ENCODE measurements around the gene SERINC2.
"Not testable (repeated sequence)": the region's sequence is repeated elsewhere in the genome, so short reads cannot be mapped to it uniquely, and the experiment has no call there.

SERINC2 gene

DNA sequence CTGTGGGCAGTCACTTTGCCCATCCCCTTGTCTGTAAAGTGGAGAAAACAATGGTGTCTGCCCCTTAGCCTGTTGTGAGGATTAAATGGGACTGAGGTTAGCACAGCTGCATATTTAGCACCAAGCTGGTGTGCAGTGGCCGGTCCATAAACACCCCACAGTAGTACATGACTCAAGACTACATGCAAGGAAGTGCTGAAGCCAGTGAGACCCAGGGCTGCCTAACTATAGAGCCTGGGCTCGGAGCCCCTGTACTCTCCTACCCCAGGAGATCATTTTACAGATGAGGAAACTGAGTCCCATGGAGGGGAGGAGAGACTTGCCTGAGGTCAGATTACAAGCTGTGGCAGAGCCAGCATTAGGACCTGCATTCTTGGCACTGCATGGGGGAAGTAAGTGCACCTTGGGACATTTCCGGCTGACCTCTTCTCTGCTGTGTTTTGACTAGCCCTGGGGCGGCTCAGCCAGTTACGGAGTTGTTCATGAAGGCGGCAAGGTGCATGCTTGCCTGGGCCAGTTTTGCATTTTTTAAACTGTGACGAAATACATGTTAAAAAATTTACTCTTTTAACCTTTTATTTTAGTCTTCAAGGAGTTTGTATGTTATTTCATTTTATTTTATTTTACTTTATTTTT, 3.2 kb downstream of the SERINC2 start:
- DNase-seq = no peak

DNA sequence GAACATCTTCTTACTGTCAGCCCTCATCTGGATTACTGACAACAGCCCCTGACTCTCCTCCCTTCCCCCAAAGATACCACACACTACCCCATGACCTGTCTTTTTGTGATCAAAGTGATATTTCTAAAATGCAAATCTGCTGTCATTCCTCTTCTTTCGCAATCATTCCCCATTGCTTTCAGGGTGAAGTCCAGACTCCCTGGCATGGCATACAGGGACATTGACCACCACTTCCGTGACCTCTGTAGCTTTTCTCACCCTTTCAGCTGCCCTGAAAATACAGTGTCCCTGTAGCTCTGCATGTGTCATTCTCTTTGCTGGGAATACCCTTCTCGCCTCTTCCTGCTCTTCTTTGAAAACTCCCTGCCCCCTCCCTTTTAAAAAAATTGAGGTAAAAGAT, 4.1 kb downstream of the SERINC2 start:
- no peak for DNase-seq

DNA sequence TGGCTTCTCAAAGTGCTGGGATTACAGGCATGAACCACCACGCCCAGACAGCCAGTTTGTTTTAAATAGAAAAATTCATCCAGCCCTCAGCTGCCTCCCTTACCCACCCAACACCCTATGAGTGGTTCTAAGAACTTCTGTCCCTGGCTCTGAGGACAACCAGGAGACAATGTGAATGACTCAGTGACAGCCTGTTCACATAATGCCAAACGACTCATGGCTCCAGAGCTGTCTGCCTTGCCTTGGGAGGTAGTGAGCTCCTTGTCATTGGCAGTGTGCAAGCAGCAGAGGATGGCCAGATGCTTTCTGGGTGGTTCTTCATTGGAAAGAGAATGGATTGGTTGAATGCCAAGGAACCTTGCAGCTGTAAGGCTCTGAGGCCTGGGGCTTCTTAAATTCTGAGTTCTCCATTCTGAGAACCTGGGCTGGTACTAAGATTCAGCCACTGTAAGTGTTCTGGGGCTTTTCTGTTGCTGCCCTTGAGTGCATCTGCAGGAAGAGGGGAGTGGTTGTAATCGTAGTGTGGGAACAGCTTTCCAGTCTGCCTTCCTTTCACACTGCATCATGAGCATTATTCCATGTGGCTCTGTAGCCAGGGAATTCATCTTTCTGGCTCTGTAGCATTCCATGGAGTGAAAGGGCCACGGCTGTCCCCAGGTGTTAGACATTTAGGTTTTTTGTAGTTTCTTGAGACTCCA, 5.8 kb downstream of the SERINC2 start:
- no peak for DNase-seq

DNA sequence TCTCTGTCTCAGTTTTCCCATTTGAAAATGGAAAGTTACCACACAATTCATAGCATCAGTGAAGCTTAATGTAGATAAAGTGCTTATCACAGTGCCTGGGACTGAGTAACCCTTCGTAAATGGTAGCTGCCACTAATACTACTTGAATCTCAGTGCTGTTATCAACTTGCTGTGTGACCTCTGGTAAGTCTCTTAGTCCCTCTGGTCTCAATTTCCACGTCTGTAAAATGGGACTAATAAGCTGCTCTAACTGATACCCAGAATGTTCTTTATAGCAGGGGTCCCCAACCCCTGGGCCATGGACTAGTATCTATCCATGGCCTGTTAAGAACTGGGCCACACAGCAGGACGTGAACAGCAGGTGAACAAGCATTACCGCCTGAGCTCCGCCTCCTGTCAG, 7.7 kb downstream of the SERINC2 start:
- no peak for DNase-seq

DNA sequence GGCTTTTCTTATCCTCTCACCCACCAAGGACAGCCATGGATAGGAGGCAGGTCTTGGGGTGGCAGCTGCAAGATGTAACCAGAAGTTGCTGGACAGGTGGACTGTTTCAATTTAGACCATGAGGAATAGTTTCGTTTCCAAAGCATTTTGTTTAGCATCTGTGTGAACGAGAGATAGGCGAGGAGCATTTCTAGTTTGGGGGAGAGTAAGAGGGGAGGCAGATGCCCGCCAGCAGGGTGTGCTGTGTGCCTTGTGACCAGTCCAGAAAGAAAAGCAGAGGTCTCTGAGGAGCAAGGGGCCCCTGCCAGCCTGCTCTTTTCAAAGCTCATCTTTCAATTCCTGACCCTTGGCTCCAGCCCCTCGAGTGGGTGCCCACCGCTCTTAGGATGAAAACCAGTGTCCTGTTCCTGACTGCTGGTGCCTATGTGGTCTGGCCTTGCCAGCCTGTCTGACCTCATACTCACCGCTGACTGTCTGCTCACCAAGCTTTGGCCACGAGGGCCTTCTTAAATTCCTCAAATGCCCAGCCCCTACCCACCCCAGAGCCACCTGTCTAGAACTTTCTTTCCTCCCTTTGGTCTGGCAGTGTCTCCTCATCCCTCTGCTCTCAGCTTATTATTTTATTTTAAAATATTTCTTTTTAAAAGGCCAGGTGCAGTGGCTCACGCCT, 8.5 kb downstream of the SERINC2 start:
- peak; percentile 65 for DNase-seq

DNA sequence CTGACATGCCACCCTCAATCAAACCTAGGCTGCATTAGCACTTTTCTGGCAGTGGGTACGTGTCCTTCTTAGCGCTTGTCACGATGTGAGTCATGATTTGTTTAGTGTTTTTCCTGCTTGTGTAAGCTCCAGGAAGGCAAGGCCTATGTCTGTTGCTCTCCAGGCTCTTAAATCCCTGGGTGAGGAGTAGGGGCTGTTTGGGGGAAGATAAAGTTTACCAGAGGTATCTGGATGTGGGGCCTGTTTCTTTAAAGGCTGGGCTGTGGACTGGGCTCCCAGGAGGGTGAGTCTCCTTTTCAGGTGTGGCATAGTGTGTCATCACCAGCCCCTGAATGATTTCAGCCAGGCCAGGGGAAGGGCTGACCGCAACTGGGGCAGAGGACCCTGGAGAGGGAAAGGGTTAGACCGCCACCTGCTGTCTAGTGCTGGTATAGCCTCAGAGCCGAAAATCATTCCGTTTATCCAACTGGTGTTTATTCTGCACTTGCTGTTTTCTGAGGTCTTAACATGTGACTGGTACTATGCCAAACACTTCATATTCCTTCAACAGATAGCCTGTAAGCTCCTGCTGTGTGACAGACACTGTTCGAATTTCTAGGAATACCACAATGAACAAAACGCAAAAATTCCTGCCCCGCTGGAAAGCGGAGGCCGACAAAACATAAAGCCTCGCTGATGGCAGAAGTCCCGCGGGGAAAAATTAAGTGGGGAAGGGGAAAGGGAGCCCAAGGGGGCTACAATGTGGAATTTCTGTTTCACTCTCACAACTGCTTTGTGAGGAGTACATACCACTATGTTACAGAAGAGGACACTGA, 9.7 kb downstream of the SERINC2 start:
- peak; percentile 83 for DNase-seq

DNA sequence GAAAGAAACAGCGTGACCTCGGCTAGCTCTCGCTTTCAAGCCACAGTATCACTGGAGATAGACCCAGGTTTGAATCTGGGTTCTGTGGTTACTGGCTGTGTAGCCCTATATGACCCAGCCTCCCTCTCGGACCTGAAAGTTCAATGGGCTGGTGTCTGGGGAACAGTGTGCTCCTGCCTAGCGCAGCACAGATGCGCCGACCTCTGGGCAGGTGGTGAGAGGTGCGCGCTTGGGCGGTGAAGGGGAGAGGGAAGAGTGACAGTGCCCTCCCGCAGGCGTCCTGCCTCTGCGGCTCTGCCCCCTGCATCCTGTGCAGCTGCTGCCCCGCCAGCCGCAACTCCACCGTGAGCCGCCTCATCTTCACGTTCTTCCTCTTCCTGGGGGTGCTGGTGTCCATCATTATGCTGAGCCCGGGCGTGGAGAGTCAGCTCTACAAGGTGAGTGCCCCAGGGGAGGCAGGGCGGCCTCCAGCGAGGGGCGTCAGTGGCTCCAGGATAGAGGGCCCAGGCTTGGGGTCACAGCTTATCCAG, 10.5 kb downstream of the SERINC2 start:
- DNase-seq = no peak

DNA sequence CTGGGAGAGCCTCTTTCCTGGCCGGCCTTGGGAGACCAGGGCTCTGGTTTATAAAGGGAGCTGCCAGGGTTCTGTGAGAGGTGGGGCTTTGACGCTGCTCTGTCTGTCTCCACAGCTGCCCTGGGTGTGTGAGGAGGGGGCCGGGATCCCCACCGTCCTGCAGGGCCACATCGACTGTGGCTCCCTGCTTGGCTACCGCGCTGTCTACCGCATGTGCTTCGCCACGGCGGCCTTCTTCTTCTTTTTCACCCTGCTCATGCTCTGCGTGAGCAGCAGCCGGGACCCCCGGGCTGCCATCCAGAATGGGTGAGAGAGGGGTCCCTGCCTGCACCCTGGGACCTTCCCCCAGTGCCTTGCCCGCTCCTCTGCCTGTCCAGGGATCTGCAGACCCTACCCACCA, 11.6 kb downstream of the SERINC2 start:
- DNase-seq = no peak

DNA sequence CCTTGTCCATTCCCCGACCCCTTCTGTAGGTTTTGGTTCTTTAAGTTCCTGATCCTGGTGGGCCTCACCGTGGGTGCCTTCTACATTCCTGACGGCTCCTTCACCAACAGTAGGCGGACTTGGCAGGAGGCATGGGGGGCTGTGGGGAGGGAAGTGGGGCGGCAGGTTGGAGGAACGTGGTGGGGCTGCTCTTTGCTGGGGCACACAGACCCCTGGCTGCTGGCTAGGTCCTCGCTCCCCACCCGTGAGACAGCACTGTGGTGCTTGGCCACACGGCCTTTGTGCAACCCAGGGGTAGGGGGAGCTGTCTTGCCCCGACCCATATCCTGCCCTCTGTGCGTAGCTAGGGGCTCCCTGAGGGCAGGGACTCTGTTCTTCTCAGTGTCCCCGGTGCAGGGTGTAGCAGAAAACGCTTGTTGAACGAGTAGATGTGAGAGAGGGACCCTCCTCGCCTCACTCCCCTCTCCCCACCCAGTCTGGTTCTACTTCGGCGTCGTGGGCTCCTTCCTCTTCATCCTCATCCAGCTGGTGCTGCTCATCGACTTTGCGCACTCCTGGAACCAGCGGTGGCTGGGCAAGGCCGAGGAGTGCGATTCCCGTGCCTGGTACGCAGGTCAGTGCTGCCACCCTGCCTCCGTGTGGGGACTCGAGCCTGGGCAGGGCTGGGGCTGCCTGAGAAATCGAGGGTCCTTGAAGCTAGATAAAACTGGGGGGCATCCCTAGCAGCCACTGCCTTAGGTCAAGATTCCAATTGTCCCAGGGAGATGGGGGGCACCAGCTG, 12.5 kb downstream of the SERINC2 start:
- DNase-seq = no peak

DNA sequence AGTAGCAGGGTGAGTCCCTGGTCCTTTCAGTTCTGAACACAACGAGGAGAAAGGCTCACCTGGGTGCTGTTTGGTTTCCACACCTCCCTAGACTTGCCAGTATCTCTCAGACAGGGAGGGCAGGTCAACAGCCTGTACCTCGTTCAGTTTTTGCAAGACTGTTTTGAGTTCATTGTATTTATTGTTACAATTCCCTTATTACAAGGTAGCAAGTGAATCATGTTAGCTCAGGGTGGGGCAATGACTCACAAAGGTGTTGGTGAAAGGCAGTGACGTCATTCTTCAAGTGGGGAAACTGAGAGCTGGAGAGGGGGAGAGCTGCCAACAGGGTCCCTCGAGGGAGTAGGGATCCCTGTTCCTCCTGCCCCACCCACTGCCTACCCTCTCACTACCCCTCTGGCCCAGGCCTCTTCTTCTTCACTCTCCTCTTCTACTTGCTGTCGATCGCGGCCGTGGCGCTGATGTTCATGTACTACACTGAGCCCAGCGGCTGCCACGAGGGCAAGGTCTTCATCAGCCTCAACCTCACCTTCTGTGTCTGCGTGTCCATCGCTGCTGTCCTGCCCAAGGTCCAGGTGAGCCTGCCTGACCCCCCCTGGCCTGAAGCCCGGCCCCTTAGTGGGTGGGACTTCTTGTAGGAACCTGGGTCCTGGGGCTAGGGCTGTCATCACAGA, 13.4 kb downstream of the SERINC2 start:
- DNase-seq = no peak

DNA sequence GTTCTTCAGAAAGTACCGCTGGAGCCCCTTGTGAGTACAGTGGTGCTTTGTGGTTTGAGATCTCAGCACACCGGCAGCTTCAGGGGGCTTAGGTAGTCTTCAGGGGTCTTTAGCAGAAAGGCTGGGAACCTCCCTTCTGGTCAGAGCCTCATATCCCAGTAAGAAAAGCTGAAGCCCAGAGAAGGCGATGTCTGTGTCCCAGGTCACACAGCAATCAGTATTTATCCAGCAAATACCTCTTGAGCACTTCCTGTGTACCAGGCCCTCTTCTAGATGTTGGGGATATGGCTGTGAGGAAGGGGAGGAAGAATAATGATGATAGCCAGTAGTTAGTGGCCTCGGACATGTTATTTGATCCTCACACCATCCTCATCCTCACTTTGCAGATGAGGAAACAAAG, 14.3 kb downstream of the SERINC2 start:
- no peak for DNase-seq

DNA sequence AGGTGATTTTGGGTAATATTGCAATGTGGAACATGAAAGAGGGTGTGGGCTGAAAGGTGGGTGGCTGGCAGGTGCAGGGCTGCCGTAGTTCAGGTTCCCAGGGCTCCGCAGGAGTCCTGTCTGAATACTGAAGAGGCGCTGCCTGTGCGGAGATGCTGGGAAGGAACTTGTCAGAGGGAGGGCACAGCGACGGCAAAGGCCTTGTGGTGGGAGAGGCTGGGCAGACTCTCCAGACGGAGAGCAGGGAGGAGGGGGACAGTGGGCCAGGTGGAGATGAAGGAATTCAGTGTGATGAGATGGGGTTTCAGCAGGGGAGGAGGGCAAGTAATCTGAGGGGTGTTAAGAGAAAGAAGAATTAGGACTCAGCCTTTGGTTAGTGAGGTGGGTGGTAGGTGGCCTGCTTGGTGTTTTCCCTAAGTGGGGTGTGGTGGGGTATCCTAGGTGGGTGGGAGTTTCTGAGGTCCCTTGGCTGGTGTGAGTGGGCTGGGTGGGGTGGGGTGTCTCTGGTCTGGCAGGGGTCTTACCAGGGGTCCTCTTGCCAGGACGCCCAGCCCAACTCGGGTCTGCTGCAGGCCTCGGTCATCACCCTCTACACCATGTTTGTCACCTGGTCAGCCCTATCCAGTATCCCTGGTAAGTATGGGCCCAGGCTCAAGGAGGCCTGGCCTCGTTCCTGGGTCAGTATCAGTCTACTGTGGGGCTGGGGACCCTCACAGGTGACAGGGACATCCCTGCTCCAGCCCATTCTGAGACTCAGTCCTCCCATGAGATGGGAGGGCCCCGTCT, 15.6 kb downstream of the SERINC2 start:
- DNase-seq = no peak

DNA sequence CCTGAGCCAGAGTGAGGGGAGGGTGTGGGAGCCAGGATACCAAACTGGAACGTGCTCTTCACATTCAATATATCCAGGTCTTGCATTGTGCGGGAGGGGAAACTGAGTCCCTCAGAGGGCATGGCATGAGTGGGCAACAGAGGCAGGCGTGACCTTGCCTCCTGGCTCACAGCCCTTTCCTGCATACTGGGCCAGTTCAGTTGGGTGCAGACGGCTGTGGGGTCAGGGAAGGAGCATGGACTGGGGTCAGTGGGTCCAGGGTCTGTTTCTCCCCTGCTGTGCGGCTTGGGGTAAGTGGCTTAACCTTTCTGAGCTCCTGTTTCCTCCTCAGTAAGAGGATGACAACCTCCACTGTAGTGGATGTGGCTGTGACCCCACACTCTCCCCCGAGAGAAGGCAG, 16.6 kb downstream of the SERINC2 start:
- DNase-seq = no peak

DNA sequence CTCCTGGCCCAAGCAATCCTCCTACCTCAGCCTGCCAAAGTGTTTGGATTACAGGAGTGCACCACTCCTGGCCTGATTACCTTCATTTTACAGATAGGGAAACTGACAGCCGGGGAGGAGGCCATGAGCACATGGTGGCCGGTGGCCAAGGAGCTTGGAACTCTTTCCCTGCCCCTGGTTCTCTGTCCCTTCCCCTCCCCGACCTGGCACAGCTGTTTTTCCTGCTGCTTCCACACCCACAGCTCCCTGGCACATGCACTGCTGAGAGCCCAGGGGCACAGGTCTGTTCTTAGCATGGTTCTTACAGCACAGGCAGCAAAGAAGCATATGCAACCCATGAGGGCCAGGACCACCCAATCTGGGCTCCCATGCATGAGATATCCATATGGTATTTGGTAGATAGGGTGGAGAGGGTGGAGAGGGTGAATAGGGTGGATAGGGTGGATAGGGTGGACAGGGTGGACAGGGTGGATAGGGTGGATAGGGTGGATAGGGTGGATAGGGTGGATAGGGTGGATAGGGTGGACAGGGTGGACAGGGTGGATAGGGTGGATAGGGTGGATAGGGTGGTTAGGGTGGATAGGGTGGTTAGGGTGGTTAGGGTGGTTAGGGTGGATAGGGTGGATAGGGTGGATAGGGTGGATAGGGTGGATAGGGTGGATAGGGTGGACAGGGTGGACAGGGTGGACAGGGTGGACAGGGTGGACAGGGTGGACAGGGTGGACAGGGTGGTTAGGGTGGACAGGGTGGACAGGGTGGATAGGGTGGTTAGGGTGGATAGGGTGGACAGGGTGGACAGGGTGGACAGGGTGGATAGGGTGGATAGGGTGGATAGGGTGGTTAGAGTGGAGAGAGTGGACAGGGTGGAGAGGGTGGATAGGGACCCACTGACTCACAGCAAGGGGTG, 18.6 kb downstream of the SERINC2 start:
- not testable (repeated sequence) for DNase-seq

DNA sequence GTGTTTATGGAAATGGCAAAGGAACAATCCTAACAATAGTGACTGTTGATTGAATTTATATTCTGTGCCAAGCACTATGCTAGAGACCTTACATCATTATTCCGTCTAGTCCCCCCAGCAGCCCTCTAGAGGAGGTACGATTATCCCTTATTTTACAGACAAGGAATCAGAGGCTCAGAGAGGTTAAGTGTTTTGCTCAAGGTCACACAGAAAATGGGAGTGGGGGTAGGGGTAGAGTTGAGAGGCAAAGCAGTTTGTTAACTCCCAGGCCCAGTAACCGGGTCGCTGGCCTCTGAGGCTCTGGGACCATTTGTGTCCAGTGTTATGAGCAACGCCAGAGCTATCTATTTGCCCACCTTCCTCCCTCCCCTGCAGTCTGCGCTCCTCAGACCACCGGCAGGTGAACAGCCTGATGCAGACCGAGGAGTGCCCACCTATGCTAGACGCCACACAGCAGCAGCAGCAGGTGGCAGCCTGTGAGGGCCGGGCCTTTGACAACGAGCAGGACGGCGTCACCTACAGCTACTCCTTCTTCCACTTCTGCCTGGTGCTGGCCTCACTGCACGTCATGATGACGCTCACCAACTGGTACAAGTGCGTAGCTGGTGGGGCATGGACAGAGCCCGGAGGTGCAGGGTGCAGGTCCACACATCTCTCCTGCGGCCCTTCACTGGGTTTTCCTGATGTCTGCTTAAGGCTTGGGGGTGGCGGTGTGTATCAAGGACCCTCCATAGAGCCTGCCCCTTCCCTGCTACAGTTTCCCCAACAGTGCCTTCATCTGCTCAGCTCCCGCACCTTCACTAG, 19.8 kb downstream of the SERINC2 start:
- no peak for DNase-seq

DNA sequence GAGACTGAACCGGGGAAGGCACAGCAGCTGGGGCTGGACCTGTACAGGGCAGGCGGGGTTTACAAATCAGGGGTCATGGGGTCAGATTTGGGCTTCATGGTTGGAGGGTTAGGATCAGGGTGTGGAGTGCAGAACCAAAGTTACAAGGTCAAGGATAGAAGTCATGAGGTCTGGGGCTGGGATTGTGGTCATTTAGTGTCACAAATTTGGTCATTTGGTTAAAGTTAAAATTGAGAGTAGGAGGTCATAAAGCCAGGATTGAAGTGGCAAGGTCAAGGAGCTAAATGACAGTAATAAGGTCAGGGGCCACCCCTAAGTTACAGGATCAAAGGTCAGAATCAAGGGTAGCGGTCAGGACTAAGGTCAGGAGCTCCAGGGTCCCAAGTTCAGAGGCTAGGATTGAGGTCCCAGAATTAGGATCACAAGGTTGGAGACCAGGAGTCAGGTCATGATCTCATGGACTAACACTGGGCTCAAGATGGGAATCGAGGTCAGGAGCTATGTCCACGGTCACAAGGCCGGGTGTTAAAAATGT, 20.4 kb downstream of the SERINC2 start:
- no peak for DNase-seq

DNA sequence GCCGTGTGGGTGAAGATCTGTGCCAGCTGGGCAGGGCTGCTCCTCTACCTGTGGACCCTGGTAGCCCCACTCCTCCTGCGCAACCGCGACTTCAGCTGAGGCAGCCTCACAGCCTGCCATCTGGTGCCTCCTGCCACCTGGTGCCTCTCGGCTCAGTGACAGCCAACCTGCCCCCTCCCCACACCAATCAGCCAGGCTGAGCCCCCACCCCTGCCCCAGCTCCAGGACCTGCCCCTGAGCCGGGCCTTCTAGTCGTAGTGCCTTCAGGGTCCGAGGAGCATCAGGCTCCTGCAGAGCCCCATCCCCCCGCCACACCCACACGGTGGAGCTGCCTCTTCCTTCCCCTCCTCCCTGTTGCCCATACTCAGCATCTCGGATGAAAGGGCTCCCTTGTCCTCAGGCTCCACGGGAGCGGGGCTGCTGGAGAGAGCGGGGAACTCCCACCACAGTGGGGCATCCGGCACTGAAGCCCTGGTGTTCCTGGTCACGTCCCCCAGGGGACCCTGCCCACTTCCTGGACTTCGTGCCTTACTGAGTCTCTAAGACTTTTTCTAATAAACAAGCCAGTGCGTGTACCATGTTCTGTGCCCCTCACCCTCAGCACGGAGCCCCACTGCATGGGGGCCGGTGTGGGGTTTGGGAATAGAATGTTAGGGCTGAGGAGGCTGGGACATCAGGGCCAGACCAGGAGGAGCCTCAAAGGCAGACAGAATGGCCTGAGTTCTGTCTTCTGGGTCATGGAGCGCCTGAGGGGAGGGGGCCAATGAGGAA, 21.3 kb downstream of the SERINC2 start:
- no peak for DNase-seq

DNA sequence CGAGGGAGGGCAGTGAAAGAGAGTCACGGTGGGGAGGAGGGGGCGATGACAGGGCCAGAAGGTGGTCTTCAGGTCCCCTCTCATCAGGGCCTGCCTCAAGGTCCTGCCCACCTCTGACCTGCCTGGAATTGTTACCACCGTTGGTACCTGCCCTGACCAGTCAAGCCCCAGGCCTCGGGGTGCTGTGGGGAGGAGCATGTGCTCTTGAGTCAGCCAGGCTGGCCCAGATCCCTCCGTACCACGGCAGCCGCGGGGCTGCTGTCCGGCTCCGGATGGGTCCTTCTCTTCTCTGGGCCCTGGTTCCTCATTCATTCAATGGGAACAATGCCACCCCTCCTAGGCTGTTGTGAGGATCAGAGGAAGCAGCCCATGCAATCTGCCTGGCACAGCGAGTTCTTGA, 22.0 kb downstream of the SERINC2 start:
- DNase-seq = no peak
